ENCODE results near the gene ACVRL1. TPM values are rescaled to one million over a fixed set of nuclear protein-coding genes. Genes with fewer than 3 reads are reported as not detected.

The ACVRL1 gene
- total and polyA plus RNA-seq, 4 donors: 3.1 to 7.9 (median 6.1) TPM

DNA sequence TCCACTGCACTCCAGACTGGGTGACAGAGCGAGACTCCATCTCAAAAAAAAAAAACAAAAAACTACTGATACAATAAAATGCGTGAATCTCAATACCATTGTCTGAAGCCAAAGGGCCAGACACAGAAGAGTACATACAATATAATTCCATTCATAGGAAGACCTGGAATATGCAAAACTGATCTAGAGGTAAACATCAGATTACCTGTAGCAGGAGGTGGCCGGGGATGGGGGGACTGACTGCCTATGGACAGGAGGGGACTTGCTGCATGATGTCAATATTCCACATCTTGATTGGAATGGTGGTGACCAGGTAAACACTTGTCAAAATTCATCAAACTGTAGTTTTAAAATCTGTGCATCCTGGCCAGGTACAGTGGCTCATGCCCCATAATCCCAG lies 46.3 kb upstream of the ACVRL1 start:
- WGBS: 97% methylated on average over 3 of the region's 3 CpGs
- TF ChIP-seq, protein P1, sequence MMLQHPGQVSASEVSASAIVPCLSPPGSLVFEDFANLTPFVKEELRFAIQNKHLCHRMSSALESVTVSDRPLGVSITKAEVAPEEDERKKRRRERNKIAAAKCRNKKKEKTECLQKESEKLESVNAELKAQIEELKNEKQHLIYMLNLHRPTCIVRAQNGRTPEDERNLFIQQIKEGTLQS (IDR thresholded peaks at IDR 0.05): no peak
- TF ChIP-seq, protein P2, sequence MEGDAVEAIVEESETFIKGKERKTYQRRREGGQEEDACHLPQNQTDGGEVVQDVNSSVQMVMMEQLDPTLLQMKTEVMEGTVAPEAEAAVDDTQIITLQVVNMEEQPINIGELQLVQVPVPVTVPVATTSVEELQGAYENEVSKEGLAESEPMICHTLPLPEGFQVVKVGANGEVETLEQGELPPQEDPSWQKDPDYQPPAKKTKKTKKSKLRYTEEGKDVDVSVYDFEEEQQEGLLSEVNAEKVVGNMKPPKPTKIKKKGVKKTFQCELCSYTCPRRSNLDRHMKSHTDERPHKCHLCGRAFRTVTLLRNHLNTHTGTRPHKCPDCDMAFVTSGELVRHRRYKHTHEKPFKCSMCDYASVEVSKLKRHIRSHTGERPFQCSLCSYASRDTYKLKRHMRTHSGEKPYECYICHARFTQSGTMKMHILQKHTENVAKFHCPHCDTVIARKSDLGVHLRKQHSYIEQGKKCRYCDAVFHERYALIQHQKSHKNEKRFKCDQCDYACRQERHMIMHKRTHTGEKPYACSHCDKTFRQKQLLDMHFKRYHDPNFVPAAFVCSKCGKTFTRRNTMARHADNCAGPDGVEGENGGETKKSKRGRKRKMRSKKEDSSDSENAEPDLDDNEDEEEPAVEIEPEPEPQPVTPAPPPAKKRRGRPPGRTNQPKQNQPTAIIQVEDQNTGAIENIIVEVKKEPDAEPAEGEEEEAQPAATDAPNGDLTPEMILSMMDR (IDR thresholded peaks at IDR 0.05; ENCODE audit: low read depth, low read length, missing input control): no peak
- TF ChIP-seq, protein P3, sequence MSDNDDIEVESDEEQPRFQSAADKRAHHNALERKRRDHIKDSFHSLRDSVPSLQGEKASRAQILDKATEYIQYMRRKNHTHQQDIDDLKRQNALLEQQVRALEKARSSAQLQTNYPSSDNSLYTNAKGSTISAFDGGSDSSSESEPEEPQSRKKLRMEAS (IDR thresholded peaks at IDR 0.05): no peak
- TF ChIP-seq EGR1 (IDR thresholded peaks at IDR 0.05; ENCODE audit: low read depth in 2 of 2): no peak
- TF ChIP-seq, protein P4, sequence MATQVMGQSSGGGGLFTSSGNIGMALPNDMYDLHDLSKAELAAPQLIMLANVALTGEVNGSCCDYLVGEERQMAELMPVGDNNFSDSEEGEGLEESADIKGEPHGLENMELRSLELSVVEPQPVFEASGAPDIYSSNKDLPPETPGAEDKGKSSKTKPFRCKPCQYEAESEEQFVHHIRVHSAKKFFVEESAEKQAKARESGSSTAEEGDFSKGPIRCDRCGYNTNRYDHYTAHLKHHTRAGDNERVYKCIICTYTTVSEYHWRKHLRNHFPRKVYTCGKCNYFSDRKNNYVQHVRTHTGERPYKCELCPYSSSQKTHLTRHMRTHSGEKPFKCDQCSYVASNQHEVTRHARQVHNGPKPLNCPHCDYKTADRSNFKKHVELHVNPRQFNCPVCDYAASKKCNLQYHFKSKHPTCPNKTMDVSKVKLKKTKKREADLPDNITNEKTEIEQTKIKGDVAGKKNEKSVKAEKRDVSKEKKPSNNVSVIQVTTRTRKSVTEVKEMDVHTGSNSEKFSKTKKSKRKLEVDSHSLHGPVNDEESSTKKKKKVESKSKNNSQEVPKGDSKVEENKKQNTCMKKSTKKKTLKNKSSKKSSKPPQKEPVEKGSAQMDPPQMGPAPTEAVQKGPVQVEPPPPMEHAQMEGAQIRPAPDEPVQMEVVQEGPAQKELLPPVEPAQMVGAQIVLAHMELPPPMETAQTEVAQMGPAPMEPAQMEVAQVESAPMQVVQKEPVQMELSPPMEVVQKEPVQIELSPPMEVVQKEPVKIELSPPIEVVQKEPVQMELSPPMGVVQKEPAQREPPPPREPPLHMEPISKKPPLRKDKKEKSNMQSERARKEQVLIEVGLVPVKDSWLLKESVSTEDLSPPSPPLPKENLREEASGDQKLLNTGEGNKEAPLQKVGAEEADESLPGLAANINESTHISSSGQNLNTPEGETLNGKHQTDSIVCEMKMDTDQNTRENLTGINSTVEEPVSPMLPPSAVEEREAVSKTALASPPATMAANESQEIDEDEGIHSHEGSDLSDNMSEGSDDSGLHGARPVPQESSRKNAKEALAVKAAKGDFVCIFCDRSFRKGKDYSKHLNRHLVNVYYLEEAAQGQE (IDR thresholded peaks at IDR 0.05): no peak
- no peak for TF ChIP-seq JUND (IDR thresholded peaks at IDR 0.05)
- no peak for TF ChIP-seq GABPA (IDR thresholded peaks at IDR 0.05 in 1 of 2, conservative IDR thresholded peaks at IDR 0.05 in 1 of 2)
- TF ChIP-seq RXRA (IDR thresholded peaks at IDR 0.05): no peak
- TF ChIP-seq SP1 (IDR thresholded peaks at IDR 0.05): no peak
- no peak for TF ChIP-seq FOXA1 (IDR thresholded peaks at IDR 0.05)
- TF ChIP-seq FOXA2 (IDR thresholded peaks at IDR 0.05): no peak
- no peak for TF ChIP-seq HNF4G (IDR thresholded peaks at IDR 0.05)
- no peak for TF ChIP-seq HNF4A (conservative IDR thresholded peaks at IDR 0.05)
- TF ChIP-seq NR2F2 (IDR thresholded peaks at IDR 0.05): no peak
- no peak for TF ChIP-seq TAF1 (conservative IDR thresholded peaks at IDR 0.05)
- TF ChIP-seq RAD21 (IDR thresholded peaks at IDR 0.05): no peak
- H3K4me1 ChIP-seq (ENCODE audit: control insufficient read depth in 4 of 4, insufficient read depth in 4 of 4, low read length in 3 of 4): peaks cover 0 to 13% (median 1%) of the 10 kb centered on the region in 4 donors
- no peak overlapping the region for H3K4me3 ChIP-seq (ENCODE audit: low read depth in 1 of 3, low read length in 3 of 3)
- no peaks in the 10 kb centered on the region for H3K36me3 ChIP-seq (ENCODE audit: control insufficient read depth in 4 of 4, insufficient read depth in 3 of 4, low read depth in 1 of 4, low read length in 3 of 4)
- H3K9ac ChIP-seq (ENCODE audit: low read depth in 1 of 2, low read length in 2 of 2): no peak overlapping the region
- H3K9me3 ChIP-seq (ENCODE audit: control insufficient read depth in 4 of 4, low read length in 3 of 4): no peaks in the 10 kb centered on the region
- peaks cover 0 to 6% (median 0%) of the 10 kb centered on the region in 4 donors for H3K27me3 ChIP-seq (ENCODE audit: control insufficient read depth in 4 of 4, insufficient read depth in 4 of 4, low read length in 3 of 4)
- no peak overlapping the region for H3K27ac ChIP-seq (ENCODE audit: low read depth in 1 of 2, low read length in 2 of 2)
- DNase-seq (ENCODE audit: low spot score): no peak

DNA sequence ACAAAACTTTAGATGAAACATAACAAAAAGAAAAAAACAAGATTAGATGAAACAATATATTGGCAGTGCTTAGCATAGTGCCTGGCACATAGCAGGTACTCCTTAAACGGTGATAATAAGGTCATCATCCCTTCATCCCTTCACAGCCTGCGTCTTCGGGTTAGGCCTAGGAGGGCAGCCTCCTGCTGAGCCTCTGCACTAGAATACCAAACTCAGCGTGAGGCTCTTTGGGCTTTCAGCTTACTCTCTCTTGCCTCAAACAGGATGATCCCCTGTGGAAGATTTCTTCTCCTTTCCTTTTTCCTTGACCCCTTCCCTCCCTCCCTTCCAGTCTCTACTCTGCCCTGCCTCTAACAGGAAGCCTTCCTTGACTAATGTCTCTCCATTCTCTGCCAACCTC lies 44.4 kb upstream of the ACVRL1 start:
- Histone ChIP-seq H3K4me3 (ENCODE audit: low read depth in 1 of 3, low read length in 3 of 3) (no peak overlapping the region), H3K36me3 (ENCODE audit: control insufficient read depth in 4 of 4, insufficient read depth in 3 of 4, low read depth in 1 of 4, low read length in 3 of 4) (no peaks in the 10 kb centered on the region), H3K4me1 (ENCODE audit: control insufficient read depth in 4 of 4, insufficient read depth in 4 of 4, low read length in 3 of 4) (peaks cover 0 to 10% (median 1%) of the 10 kb centered on the region in 4 donors), H3K9me3 (ENCODE audit: control insufficient read depth in 4 of 4, low read length in 3 of 4) (no peaks in the 10 kb centered on the region), H3K9ac (ENCODE audit: low read depth in 1 of 2, low read length in 2 of 2) (no peak overlapping the region), H3K27me3 (ENCODE audit: control insufficient read depth in 4 of 4, insufficient read depth in 4 of 4, low read length in 3 of 4) (no peaks in the 10 kb centered on the region), H3K27ac (ENCODE audit: low read depth in 1 of 2, low read length in 2 of 2) (no peak overlapping the region)
- no peak for DNase-seq (ENCODE audit: low spot score)
- TF ChIP-seq TAF1 (conservative IDR thresholded peaks at IDR 0.05) (no peak), FOXA1 (IDR thresholded peaks at IDR 0.05) (no peak), EGR1 (IDR thresholded peaks at IDR 0.05; ENCODE audit: low read depth in 2 of 2) (no peak), HNF4G (IDR thresholded peaks at IDR 0.05) (no peak), YY1 (IDR thresholded peaks at IDR 0.05) (no peak), RAD21 (IDR thresholded peaks at IDR 0.05) (no peak), FOXA2 (IDR thresholded peaks at IDR 0.05) (no peak), SP1 (IDR thresholded peaks at IDR 0.05) (no peak), JUND (IDR thresholded peaks at IDR 0.05) (no peak), NR2F2 (IDR thresholded peaks at IDR 0.05) (no peak), HNF4A (conservative IDR thresholded peaks at IDR 0.05) (no peak), RXRA (IDR thresholded peaks at IDR 0.05) (no peak)
- TF ChIP-seq, protein P5, sequence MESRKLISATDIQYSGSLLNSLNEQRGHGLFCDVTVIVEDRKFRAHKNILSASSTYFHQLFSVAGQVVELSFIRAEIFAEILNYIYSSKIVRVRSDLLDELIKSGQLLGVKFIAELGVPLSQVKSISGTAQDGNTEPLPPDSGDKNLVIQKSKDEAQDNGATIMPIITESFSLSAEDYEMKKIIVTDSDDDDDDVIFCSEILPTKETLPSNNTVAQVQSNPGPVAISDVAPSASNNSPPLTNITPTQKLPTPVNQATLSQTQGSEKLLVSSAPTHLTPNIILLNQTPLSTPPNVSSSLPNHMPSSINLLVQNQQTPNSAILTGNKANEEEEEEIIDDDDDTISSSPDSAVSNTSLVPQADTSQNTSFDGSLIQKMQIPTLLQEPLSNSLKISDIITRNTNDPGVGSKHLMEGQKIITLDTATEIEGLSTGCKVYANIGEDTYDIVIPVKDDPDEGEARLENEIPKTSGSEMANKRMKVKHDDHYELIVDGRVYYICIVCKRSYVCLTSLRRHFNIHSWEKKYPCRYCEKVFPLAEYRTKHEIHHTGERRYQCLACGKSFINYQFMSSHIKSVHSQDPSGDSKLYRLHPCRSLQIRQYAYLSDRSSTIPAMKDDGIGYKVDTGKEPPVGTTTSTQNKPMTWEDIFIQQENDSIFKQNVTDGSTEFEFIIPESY (IDR thresholded peaks at IDR 0.05): no peak
- TF ChIP-seq, protein P3 (IDR thresholded peaks at IDR 0.05): no peak
- TF ChIP-seq, protein P4 (IDR thresholded peaks at IDR 0.05): no peak
- TF ChIP-seq, protein P1 (IDR thresholded peaks at IDR 0.05): no peak
- WGBS: 88% methylated on average over 4 of the region's 4 CpGs

Data from liver (tissue), 9 donors.